Measurements from ENCODE around the gene PTMA. TPM values are rescaled to one million over a fixed set of nuclear protein-coding genes. Genes with fewer than 3 reads are reported as not detected.
"Not testable (repeated sequence)": the region's sequence is repeated elsewhere in the genome, so short reads cannot be mapped to it uniquely, and the experiment has no call there.

PTMA gene
- polyA plus RNA-seq, 6 donors from 2014 or later = 1,295 to 2,538 (median 2,137) TPM

DNA sequence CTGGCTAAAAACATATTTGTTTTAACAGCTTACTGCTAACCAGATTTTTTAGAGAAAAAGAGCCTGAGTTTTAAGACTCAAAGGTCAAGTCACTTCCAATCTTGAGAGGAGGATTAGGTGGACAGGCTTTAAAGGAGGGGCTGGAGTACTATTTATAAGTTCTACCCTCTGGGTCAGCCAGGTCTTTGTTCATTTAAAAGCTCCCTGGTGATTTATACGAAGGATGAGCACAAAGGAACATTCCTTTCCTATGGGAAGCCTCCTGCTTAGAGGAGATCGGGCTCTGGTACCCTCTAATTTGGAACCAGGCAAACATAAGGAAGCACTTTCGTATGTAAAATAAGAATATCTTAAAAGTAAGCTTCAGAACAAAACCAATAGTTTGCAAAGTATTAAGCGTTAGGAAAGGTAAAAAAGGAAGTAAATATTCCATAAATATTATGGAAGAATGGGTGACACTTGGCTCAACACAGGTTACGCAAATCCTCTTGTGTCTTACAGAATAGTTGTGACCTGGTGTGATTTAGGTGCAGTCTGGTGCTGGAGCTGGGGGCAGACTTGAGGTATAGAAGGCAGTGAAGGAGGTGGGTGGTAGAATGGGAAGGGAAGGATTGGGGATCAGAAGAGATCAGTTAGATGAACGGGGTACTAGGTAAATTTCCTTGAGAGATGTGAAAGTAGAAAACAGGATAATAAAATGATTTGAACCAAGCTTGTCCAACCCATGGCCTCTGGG, 37.1 kb downstream of the PTMA start:
- Mint-ChIP-seq H3K4me1 (peaks cover 6 to 14% (median 10%) of the 10 kb centered on the region in 3 donors), H3K27me3 (no peaks in the 10 kb centered on the region), H3K9me3 (no peaks in the 10 kb centered on the region), H3K27ac (peak overlapping the region in 2 of 6 donors; percentile 12 to 61), H3K4me3 (peak overlapping the region in 1 of 8 donors; percentile 72), H3K36me3 (no peaks in the 10 kb centered on the region)
- DNase-seq = no peak
- ATAC-seq (ENCODE audit: low read depth in 2 of 2) = no peak

- H3K9me3 Mint-ChIP-seq; H3K4me3 Mint-ChIP-seq; H3K36me3 Mint-ChIP-seq; ATAC-seq (ENCODE audit: low read depth in 2 of 2); DNase-seq; H3K27me3 Mint-ChIP-seq: not testable (repeated sequence)
- Mint-ChIP-seq H3K27ac (peak overlapping the region in 1 of 6 donors; percentile 12), H3K4me1 (peaks cover 6 to 14% (median 10%) of the 10 kb centered on the region in 3 donors)
Measured at GRCh38 chr2:231748153-231748896, 40.0 kb downstream of the PTMA start.

DNA sequence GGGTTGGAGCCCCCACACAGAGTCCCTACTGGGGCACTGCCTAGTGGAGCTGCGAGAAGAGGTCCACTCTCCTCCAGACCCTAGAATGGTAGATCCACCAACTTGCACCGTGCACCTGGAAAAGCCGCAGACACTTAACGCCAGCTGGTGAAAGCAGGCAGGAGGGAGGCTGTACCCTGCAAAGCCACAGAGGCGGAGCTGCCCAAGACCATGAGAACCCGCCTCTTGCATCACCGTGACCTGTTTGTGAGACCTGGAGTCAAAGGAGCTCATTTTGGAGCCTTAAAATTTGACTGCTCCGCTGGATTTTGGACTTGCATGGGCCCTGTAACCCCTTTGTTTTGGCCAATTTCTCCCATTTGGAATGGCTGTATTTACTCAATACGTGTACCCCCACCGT, 40.7 kb downstream of the PTMA start:
- not testable (repeated sequence) for H3K27ac Mint-ChIP-seq; H3K27me3 Mint-ChIP-seq; H3K36me3 Mint-ChIP-seq; H3K4me3 Mint-ChIP-seq; DNase-seq; H3K9me3 Mint-ChIP-seq; ATAC-seq (ENCODE audit: low read depth in 2 of 2)
- H3K4me1 Mint-ChIP-seq = peaks cover 6 to 14% (median 13%) of the 10 kb centered on the region in 3 donors

DNA sequence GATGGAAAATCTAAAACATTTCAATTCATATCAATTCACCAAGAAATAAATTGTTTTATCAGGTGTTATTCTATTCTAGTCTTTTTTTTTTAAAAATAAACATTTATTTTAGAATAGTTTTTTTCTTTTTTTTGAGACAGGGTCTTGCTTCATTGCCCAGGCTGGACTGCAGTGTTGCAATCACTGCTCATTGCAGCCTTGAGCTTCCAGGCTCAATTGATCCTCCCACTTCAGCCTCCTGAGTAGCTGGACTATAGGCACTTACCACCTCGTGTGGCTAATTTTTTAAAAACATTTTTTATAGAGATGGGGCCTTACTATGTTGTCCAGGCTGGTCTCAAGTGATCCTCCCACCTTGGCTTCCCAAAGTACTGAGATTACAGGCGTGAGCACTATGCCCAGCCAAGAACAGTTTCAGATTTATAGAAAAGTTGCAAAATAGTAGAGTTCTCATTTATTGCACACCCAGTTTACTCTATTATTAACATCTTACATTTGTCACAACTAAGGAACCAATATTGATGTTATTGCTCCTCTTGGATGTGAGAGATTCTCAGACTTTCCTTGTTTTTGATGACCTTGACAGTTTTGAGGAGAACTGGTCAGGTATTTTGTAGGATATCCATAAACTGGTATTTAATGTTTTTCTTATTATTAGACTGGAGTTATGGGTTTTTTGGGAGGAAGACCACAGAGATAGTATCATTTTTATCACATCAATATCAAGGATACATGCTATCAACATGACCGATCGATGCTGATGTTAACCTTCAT, 42.9 kb downstream of the PTMA start:
- Mint-ChIP-seq H3K9me3 (no peaks in the 10 kb centered on the region), H3K27ac (no peak overlapping the region), H3K4me3 (no peak overlapping the region)

GRCh38 chr2:231752061-231752460, 43.7 kb downstream of the PTMA start:
- Mint-ChIP-seq H3K9me3 (no peaks in the 10 kb centered on the region), H3K36me3 (no peaks in the 10 kb centered on the region), H3K4me1 (peaks cover 6 to 14% (median 10%) of the 10 kb centered on the region in 3 donors), H3K27ac (no peak overlapping the region), H3K4me3 (no peak overlapping the region), H3K27me3 (no peaks in the 10 kb centered on the region)
- DNase-seq = no peak
- ATAC-seq (ENCODE audit: low read depth in 2 of 2) = no peak

More for the DNA sequence above, 42.9 kb downstream of the PTMA start:
- Mint-ChIP-seq H3K36me3 (no peaks in the 10 kb centered on the region), H3K27me3 (no peaks in the 10 kb centered on the region), H3K4me1 (peaks cover 6 to 14% (median 10%) of the 10 kb centered on the region in 3 donors)
- ATAC-seq (ENCODE audit: low read depth in 2 of 2) (no peak), DNase-seq (no peak)

- Mint-ChIP-seq H3K36me3 (no peaks in the 10 kb centered on the region), H3K27me3 (no peaks in the 10 kb centered on the region), H3K27ac (no peak overlapping the region), H3K4me1 (peaks cover 4 to 12% (median 7%) of the 10 kb centered on the region in 3 donors), H3K4me3 (no peak overlapping the region), H3K9me3 (no peaks in the 10 kb centered on the region)
- no peak for ATAC-seq (ENCODE audit: low read depth in 2 of 2)
- no peak for DNase-seq
Measured at GRCh38 chr2:231761735-231762134, 53.4 kb downstream of the PTMA start.

Other genes starting within 250 kb of the PTMA start
- gene NCL, start 244.0 kb upstream of the PTMA start, polyA plus RNA-seq (ENCODE audit: low read depth in 6 of 6) = 100 to 1,000 TPM; 176 to 589 (median 428) TPM
- gene NMUR1, start 178.1 kb upstream of the PTMA start, polyA plus RNA-seq (ENCODE audit: low read depth in 6 of 6) = under 1 TPM in 1 of 6 donors, not detected in 5; 0.19 TPM
- not detected for gene TEX44, start 115.7 kb upstream of the PTMA start, polyA plus RNA-seq (ENCODE audit: low read depth in 6 of 6)
- gene PDE6D, start 72.8 kb downstream of the PTMA start, polyA plus RNA-seq (ENCODE audit: low read depth in 6 of 6) = 100 to 1,000 TPM in 1 of 6 donors, 10 to 100 TPM in 5; 63.0 to 129 (median 70.4) TPM
- 10 to 100 TPM; 26.0 to 36.1 (median 32.7) TPM for gene COPS7B, start 77.9 kb downstream of the PTMA start, polyA plus RNA-seq (ENCODE audit: low read depth in 6 of 6)
- gene NPPC, start 217.9 kb downstream of the PTMA start, polyA plus RNA-seq (ENCODE audit: low read depth in 6 of 6) = not detected

Measured in naive B cell (primary cell).